Measurements from ENCODE around the gene FAM184B.

The FAM184B gene

DNA sequence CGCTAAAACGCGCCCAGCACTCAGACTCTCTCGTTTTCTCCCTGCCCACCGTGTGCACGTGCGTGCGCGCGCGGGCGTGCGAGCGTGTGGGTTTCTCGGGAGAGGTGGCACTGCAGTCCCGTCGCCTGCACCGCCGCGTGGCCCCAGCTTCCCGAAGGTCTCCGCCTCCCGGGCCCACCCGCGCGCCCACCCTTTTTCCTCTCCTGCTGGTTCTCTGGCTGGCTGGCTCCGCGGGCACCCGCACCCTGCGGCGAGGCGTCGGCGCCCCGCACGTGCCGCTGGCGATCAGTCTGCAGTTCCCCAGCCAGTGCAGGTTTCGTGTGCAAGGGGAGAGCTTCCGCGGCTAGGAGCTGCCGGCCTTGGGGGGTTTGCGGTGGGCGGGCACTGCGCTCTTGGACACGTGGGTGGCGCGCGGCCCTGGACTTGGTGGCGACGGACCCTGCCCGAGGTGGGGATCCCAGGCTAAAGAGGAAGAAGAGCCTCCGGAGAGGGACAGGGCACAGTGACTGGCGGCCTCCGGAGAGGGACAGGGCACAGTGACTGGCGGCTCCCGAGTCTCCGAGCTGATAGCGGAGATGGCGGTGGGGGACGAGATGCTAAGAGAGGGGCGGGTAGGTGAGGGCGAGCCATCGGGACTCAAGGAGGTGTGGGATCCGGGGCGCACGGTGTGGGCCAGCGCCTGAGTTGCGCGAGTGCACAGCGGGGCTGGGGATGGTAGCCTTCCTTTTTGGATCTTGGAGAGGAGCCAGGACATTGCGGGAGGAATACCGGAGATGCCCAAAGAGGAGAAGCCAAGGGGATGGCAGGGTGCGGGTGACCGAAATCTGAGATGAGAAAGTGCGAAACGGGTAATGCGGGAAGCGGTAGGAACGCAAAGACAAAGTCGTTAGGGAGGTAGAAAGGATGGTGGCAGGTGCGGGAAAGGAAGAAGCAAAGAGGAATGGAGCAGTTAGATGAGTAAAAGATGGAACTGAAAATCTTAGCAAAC is at the start of gene FAM184B:
Gene FAM184B, minus strand, starts transcription at position 322 of the 988 bp plus-strand sequence. CDS start 322 bp downstream, outside the sequence.
- DNase-seq = peak; percentile 57

GRCh38 chr4:17823871-17824669 is 42.6 kb upstream of the FAM184B start:
- no peak for DNase-seq

- peak; percentile 12 for DNase-seq
Observed at GRCh38 chr4:17817027-17817426, 35.6 kb upstream of the FAM184B start.

GRCh38 chr4:17816142-17816541 is 34.7 kb upstream of the FAM184B start:
- no peak for DNase-seq

GRCh38 chr4:17814140-17814539 is 32.7 kb upstream of the FAM184B start:
- DNase-seq = no peak

GRCh38 chr4:17812801-17813200 is 31.4 kb upstream of the FAM184B start:
- DNase-seq = no peak

- no peak for DNase-seq
Observed at GRCh38 chr4:17812125-17812524, 30.7 kb upstream of the FAM184B start.

GRCh38 chr4:17811078-17811603 is 29.7 kb upstream of the FAM184B start:
- DNase-seq = peak; percentile 59

- DNase-seq = peak; percentile 99
Observed at GRCh38 chr4:17810260-17811077, 29.0 kb upstream of the FAM184B start, which contains the start of the genes DCAF16 and NCAPG. Gene DCAF16 (minus strand): TSS chr4:17810757. CDS start chr4:17804141, 6,616 bp downstream. Gene NCAPG (plus strand): TSS chr4:17810979. CDS start chr4:17811078, 99 bp downstream.

GRCh38 chr4:17809667-17810066 is 28.2 kb upstream of the FAM184B start:
- no peak for DNase-seq

DNA sequence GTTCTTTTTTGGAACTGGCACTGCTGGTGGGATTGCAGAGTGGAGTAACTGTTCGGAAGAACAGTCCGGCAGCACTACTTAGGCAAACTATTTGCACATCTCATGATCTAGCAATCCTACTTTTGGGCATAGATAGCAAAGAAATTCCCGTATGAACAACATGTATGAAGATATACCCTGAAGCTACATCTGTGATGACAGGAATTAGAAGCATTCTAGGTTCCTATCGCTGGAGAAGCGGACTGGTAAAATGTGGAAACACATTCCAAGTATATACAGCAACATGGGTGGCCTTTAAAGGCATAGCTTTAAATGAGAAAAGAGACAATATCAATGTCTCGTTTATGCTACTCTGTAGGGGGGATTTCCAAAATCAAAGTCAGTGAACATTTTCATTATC is 26.0 kb upstream of the FAM184B start:
- DNase-seq = no peak

GRCh38 chr4:17805580-17806155 is 24.2 kb upstream of the FAM184B start:
- no peak for DNase-seq

DNA sequence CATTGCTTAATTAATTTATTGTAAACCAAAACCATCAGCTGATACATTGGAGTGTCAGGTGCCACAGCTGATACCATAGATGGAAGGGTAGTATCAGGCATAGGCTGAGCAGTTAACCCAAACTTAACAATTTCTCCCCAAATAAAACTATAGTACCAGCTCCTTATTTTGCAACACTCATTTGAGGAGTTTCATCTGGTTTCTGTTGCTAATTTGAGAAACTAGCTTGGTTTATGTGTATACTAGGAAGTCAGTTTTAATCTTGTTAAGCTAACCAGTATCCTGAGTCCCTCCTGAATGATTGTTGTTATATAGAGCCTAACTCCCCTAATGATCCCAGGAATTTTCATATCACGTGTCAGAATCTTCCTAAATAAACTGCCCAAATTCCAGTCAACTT is 16.4 kb upstream of the FAM184B start:
- DNase-seq = no peak

GRCh38 chr4:17794730-17795129 is 13.3 kb upstream of the FAM184B start:
- DNase-seq = no peak

DNA sequence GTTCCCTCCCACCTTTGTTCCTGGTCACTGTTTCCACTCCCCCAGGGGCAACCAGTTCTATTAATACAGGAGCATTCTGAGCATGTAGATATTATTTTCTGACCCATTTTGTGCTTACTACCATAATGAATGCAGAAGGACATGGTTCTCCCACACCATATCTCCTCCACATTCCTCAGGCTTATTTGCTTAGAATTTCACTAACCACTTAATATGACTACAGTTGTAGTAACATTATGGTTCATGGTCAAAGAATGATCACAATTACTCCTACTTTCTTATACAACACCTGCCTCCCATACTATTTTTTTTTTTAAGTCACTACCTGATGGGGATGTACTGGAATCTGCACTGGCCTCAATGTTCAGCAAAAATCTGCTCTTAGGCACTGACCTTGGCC is 7.5 kb upstream of the FAM184B start:
- DNase-seq = no peak

DNA sequence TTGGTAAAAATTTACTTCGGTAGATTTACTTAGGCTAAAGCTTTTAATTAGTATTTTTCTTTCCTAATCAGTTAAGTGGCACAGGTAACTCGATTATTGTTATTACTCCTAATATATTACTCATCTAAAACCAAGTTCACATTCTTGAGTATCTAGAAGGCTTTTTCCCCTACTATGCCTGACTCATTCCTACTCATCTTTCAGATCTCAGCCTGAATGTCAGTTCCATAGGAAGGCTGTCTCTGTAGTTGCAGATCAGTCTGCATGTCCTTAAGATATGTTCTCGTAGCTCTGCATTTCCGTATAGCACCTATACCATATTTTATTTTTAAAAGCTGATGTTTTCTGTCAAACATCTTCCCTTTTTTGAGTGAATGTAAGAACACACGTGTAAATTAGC is 5.9 kb upstream of the FAM184B start:
- no peak for DNase-seq

- DNase-seq = no peak
Observed at GRCh38 chr4:17786567-17786966, 5.1 kb upstream of the FAM184B start.

- no peak for DNase-seq
Observed at GRCh38 chr4:17785858-17786257, 4.4 kb upstream of the FAM184B start.

- DNase-seq = peak; percentile 35
Observed at GRCh38 chr4:17780501-17781299, 721 bp downstream of the FAM184B start.

DNA sequence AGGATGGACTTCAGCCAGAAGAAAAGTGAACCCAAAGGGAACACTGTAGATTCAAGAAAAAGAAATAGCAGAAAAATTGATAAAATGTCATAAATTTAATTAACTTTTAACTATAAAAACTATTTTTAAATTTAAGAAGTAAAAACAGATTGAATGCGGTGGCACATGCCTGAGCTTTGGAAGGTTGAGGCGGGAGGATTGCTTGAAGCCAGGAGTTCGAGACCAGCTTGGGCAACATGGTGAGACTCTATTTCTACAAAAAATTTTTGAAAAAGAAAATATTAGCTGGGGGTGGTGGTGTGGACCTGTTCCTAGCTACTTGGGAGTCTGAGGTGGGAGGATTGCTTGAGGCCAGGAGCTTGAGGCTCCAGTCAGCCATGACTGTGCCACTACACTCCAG is 3.0 kb downstream of the FAM184B start:
- DNase-seq = no peak

DNA sequence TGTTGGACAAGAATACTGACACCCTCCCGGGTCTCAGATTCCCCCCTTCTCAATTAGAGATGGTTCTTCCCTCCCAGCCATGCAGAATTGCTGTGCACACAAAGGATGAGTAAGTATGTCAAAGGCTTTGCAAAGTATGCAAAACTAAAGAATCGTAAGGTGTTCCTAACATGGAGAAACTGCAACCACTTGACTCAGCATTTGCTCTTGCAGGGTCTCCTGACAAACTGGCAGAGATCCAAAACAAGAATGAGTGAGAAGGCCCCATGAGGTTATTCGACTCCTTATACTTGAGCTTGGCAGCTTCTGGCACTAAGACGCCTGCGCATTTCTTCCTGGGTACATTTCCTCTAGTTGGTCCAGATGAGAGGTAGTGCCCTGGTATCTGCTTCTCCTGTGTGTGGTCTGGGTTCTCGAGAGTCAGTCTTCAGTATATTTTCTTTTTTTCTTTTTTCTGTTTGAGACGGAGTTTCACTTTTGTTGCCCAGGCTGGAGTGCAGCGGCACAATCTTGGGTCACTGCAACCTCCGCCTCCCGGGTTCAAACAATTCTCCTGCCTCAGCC is 8.2 kb downstream of the FAM184B start:
- no peak for DNase-seq
